SK-N-SH treated with all-trans-retinoic acid at 6 μM for 48 hours (cell line): Measurements from ENCODE around the gene ZBTB7C.

Experiments used
- ATAC-seq: fragments of 200-7000 bp; cut with Tn5 transposase; 3 replicates; pipeline ENCODE4 v1.9.1; 2020; ENCODE audit warnings: mild to moderate bottlenecking, moderate library complexity
- ARNTL ChIP-seq: fragments of 450-650 bp; formaldehyde crosslinking; IDR thresholded peaks from 2 replicates; pipeline ENCODE4 v1.5.0; 2020; ENCODE audit warnings: low read depth, mild to moderate bottlenecking, moderate library complexity, borderline replicate concordance
- CSDC2 ChIP-seq: fragments of 250-450 bp; sonication (Bioruptor Pico); IDR thresholded peaks from 2 replicates; pipeline ENCODE4 v1.5.0; 2020; ENCODE audit warnings: mild to moderate bottlenecking, moderate library complexity
- PPARA ChIP-seq: fragments of 250-450 bp; sonication (Bioruptor Pico); IDR thresholded peaks from 2 replicates; pipeline ENCODE4 v1.5.0; 2020; ENCODE audit warnings: mild to moderate bottlenecking, borderline replicate concordance
- SNAI2 ChIP-seq: fragments of 250-450 bp; sonication (Bioruptor Pico); IDR thresholded peaks from 2 replicates; pipeline ENCODE4 v1.5.0; 2020; ENCODE audit warnings: mild to moderate bottlenecking, moderate library complexity
- TCF4 ChIP-seq: fragments of 250-450 bp; sonication (Bioruptor Pico); IDR thresholded peaks from 2 replicates; pipeline ENCODE4 v1.8.0; 2021; ENCODE audit warnings: mild to moderate bottlenecking, moderate library complexity, borderline replicate concordance
- TOX ChIP-seq: fragments of 250-450 bp; sonication (Bioruptor Pico); IDR thresholded peaks from 2 replicates; pipeline ENCODE4 v1.8.0; 2021; ENCODE audit warnings: mild to moderate bottlenecking, moderate library complexity, borderline replicate concordance
- ZFP3 ChIP-seq: fragments of 250-450 bp; sonication (Bioruptor Pico); IDR thresholded peaks from 2 replicates; pipeline ENCODE4 v1.5.0; 2020; ENCODE audit warnings: mild to moderate bottlenecking, moderate library complexity
- ZNF565 ChIP-seq: fragments of 450-650 bp; formaldehyde crosslinking; conservative IDR thresholded peaks from 2 replicates; pipeline ENCODE4 v1.5.0; 2020; ENCODE audit warnings: low read depth, mild to moderate bottlenecking, moderate library complexity
- ZNF70 ChIP-seq: fragments of 450-650 bp; formaldehyde crosslinking; IDR thresholded peaks from 2 replicates; pipeline ENCODE4 v1.5.0; 2020; ENCODE audit warnings: mild to moderate bottlenecking, moderate library complexity
- ZNF8 ChIP-seq: fragments of 450-650 bp; formaldehyde crosslinking; IDR thresholded peaks from 2 replicates; pipeline ENCODE4 v1.5.0; 2020; ENCODE audit warnings: mild to moderate bottlenecking, moderate library complexity
- TF ChIP-seq, protein P1 (sequence below): fragments of 250-450 bp; sonication (Bioruptor Pico); IDR thresholded peaks from 2 replicates; pipeline ENCODE4 v1.5.1; 2020; ENCODE audit warnings: low read depth, mild to moderate bottlenecking, moderate library complexity
- TF ChIP-seq, protein P2 (sequence below): fragments of 250-450 bp; sonication (Bioruptor Pico); IDR thresholded peaks from 2 replicates; pipeline ENCODE4 v1.8.0; 2020; ENCODE audit warnings: mild to moderate bottlenecking, moderate library complexity, borderline replicate concordance
- TF ChIP-seq, protein P3 (sequence below): fragments of 250-450 bp; sonication (Bioruptor Pico); IDR thresholded peaks from 2 replicates; pipeline ENCODE4 v1.8.0; 2021; ENCODE audit warnings: low read depth, mild to moderate bottlenecking, moderate library complexity, borderline replicate concordance
- TF ChIP-seq, protein P4 (sequence below): fragments of 250-450 bp; sonication (Bioruptor Pico); IDR thresholded peaks from 2 replicates; pipeline ENCODE4 v1.5.0; 2020; ENCODE audit warnings: mild to moderate bottlenecking, moderate library complexity
- TF ChIP-seq, protein P5 (sequence below): fragments of 250-450 bp; sonication (Bioruptor Pico); IDR thresholded peaks from 2 replicates; pipeline ENCODE4 v1.5.1; 2021; ENCODE audit warnings: mild to moderate bottlenecking, moderate library complexity

The ZBTB7C gene

DNA sequence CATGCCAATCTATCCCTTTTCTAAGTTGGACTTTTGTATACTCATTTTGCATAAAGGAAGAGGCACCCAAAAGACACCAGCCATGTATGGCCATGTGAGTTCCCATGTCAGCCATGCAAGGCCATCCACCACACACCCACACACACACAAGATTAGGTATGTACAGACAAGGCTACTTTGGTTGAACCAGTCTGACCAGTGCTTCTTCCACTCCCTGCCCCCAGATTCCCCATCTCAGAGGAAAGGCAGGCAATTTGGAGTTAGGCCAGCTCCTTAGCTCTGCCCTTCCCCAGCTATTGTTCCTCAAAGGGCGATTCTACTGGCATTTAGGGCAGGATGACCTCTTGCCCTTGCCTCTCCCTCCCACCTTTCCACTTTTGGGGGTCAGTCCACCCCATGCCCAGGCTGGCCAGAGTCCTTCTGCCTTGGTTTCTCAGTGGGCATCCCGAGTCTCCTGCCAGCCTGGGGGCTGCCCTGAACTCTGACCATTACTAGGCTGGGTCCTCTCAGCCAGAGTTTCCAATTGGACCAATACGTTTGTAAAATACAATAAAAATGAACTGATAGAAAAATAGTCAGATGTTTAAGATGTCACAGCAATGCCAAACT, 101.1 kb downstream of the ZBTB7C start (continued):
- TF ChIP-seq, protein P1, sequence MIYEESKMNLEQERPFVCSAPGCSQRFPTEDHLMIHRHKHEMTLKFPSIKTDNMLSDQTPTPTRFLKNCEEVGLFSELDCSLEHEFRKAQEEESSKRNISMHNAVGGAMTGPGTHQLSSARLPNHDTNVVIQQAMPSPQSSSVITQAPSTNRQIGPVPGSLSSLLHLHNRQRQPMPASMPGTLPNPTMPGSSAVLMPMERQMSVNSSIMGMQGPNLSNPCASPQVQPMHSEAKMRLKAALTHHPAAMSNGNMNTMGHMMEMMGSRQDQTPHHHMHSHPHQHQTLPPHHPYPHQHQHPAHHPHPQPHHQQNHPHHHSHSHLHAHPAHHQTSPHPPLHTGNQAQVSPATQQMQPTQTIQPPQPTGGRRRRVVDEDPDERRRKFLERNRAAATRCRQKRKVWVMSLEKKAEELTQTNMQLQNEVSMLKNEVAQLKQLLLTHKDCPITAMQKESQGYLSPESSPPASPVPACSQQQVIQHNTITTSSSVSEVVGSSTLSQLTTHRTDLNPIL (CRISPR knock-in tag), result no peak
- no peak for TF ChIP-seq TOX (CRISPR knock-in tag)
- no peak for TF ChIP-seq ZNF70 (CRISPR knock-in tag)
- TF ChIP-seq, protein P2, sequence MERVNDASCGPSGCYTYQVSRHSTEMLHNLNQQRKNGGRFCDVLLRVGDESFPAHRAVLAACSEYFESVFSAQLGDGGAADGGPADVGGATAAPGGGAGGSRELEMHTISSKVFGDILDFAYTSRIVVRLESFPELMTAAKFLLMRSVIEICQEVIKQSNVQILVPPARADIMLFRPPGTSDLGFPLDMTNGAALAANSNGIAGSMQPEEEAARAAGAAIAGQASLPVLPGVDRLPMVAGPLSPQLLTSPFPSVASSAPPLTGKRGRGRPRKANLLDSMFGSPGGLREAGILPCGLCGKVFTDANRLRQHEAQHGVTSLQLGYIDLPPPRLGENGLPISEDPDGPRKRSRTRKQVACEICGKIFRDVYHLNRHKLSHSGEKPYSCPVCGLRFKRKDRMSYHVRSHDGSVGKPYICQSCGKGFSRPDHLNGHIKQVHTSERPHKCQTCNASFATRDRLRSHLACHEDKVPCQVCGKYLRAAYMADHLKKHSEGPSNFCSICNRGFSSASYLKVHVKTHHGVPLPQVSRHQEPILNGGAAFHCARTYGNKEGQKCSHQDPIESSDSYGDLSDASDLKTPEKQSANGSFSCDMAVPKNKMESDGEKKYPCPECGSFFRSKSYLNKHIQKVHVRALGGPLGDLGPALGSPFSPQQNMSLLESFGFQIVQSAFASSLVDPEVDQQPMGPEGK, result no peak
- TF ChIP-seq, protein P3, sequence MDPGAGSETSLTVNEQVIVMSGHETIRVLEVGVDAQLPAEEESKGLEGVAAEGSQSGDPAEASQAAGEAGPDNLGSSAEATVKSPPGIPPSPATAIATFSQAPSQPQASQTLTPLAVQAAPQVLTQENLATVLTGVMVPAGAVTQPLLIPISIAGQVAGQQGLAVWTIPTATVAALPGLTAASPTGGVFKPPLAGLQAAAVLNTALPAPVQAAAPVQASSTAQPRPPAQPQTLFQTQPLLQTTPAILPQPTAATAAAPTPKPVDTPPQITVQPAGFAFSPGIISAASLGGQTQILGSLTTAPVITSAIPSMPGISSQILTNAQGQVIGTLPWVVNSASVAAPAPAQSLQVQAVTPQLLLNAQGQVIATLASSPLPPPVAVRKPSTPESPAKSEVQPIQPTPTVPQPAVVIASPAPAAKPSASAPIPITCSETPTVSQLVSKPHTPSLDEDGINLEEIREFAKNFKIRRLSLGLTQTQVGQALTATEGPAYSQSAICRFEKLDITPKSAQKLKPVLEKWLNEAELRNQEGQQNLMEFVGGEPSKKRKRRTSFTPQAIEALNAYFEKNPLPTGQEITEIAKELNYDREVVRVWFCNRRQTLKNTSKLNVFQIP (CRISPR knock-in tag), result no peak
- TF ChIP-seq TCF4, result no peak
- TF ChIP-seq, all 23 proteins: peak for 0

DNA sequence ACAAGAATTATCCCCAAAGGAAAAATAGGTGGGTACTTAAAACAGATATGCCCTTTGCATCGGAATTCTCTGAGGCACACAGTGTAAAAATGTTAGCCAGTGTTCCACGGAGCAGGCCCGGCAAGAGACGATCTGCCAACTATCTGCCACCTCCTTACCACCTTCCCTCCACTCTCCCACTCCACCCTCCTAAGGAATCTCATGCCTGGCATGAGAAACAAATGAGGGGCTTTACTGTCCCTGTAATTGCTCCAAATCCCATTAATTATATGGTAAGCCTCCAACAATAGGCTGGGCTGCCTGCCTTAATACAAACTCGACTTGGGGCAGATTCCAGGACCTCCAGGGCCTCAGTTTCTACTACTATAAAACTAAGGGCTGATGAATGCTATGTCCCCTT, 102.3 kb downstream of the ZBTB7C start:
- no peak for ATAC-seq
- TF ChIP-seq TOX (CRISPR knock-in tag) (no peak), ZFP3 (CRISPR knock-in tag) (no peak), TCF4 (no peak), ZNF565 (CRISPR knock-in tag) (no peak), SNAI2 (CRISPR knock-in tag) (no peak), CSDC2 (no peak)
- TF ChIP-seq, protein P4, sequence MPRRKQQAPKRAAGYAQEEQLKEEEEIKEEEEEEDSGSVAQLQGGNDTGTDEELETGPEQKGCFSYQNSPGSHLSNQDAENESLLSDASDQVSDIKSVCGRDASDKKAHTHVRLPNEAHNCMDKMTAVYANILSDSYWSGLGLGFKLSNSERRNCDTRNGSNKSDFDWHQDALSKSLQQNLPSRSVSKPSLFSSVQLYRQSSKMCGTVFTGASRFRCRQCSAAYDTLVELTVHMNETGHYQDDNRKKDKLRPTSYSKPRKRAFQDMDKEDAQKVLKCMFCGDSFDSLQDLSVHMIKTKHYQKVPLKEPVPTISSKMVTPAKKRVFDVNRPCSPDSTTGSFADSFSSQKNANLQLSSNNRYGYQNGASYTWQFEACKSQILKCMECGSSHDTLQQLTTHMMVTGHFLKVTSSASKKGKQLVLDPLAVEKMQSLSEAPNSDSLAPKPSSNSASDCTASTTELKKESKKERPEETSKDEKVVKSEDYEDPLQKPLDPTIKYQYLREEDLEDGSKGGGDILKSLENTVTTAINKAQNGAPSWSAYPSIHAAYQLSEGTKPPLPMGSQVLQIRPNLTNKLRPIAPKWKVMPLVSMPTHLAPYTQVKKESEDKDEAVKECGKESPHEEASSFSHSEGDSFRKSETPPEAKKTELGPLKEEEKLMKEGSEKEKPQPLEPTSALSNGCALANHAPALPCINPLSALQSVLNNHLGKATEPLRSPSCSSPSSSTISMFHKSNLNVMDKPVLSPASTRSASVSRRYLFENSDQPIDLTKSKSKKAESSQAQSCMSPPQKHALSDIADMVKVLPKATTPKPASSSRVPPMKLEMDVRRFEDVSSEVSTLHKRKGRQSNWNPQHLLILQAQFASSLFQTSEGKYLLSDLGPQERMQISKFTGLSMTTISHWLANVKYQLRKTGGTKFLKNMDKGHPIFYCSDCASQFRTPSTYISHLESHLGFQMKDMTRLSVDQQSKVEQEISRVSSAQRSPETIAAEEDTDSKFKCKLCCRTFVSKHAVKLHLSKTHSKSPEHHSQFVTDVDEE (CRISPR knock-in tag), result no peak
- TF ChIP-seq, protein P5, sequence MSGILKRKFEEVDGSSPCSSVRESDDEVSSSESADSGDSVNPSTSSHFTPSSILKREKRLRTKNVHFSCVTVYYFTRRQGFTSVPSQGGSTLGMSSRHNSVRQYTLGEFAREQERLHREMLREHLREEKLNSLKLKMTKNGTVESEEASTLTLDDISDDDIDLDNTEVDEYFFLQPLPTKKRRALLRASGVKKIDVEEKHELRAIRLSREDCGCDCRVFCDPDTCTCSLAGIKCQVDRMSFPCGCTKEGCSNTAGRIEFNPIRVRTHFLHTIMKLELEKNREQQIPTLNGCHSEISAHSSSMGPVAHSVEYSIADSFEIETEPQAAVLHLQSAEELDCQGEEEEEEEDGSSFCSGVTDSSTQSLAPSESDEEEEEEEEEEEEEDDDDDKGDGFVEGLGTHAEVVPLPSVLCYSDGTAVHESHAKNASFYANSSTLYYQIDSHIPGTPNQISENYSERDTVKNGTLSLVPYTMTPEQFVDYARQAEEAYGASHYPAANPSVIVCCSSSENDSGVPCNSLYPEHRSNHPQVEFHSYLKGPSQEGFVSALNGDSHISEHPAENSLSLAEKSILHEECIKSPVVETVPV (CRISPR knock-in tag), result no peak
- TF ChIP-seq, protein P2, result no peak

DNA sequence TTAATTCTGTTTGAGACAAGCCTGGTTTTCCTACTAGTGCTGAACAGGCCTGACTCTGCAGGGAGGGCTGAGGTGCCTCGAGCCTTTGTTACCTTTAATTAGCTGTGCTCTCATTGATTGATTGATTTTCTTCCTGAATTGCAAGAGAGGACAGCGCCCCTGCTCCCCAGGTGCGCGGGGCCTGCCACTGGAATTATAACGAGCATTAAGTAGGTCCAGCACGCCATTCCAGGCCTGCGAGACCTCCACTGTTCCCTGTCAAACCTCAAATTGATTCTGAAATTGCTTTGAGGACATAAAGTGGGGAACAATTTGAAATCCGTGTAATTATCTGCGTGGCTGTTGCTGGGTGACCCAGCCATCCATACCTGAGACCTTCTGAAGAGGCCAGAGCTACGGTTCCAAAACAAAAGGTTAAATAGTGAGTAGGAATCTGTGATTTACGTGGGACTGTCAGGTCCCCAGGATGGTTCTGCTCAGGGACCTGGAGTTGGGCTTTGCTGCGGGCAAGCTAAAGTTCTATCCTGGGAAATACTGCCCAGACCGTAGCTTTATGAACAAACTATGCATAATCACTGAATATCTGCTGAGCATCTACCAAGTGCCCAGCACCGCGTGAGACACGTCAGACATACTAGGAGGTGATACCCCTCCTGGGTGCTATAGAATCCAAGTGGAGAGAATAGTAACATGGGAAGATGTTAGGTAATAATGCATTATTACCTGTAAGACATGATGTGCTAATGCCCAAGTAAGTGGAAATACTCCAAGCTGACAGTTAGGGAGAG, 104.1 kb downstream of the ZBTB7C start:
- ATAC-seq, result no peak
- TF ChIP-seq PPARA (CRISPR knock-in tag) (no peak), ZNF8 (CRISPR knock-in tag) (no peak), ARNTL (no peak), TOX (CRISPR knock-in tag) (no peak), ZFP3 (CRISPR knock-in tag) (no peak)
